ENCODE results near the gene IRF2BP2. TPM values are rescaled to one million over a fixed set of nuclear protein-coding genes. Genes with fewer than 3 reads are reported as not detected.

Gene IRF2BP2
- total RNA-seq, 1 donor, result 79.4 TPM

GRCh38 chr1:234619794-234620247 lies 9.8 kb upstream of the IRF2BP2 start:
- no peak overlapping the region for H3K4me3 ChIP-seq (ENCODE audit: low read depth, low read length)
- TF ChIP-seq CTCF (IDR thresholded peaks at IDR 0.05; ENCODE audit: insufficient read depth, low read length), result no peak
- DNase-seq (ENCODE audit: low read depth), result peak; percentile 40

GRCh38 chr1:234619071-234619480 lies 9.1 kb upstream of the IRF2BP2 start:
- TF ChIP-seq CTCF (IDR thresholded peaks at IDR 0.05; ENCODE audit: insufficient read depth, low read length), result no peak
- H3K4me3 ChIP-seq (ENCODE audit: low read depth, low read length), result no peak overlapping the region
- peak; percentile 71 for DNase-seq (ENCODE audit: low read depth)

DNA sequence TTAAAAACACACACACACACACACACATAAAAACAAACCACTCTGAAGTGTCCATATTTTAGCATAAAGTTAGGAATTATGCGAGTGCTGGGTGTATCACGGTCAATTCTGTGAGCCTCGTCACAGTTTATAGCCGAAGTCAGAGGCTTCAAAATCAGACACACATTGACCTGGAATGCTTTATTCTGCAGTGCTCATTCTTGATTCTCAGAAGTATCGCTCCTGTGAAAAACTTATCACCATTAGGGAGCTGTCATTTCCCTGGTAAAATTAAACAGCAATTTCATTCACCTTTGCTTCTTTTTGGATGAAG lies 8.7 kb upstream of the IRF2BP2 start:
- TF ChIP-seq CTCF (IDR thresholded peaks at IDR 0.05; ENCODE audit: insufficient read depth, low read length), result no peak
- H3K4me3 ChIP-seq (ENCODE audit: low read depth, low read length), result no peak overlapping the region
- DNase-seq (ENCODE audit: low read depth), result no peak

- TF ChIP-seq CTCF (IDR thresholded peaks at IDR 0.05; ENCODE audit: insufficient read depth, low read length), result no peak
- no peak overlapping the region for H3K4me3 ChIP-seq (ENCODE audit: low read depth, low read length)
- DNase-seq (ENCODE audit: low read depth), result peak; percentile 99
Measured at GRCh38 chr1:234617986-234618736, 8.2 kb upstream of the IRF2BP2 start.

DNA sequence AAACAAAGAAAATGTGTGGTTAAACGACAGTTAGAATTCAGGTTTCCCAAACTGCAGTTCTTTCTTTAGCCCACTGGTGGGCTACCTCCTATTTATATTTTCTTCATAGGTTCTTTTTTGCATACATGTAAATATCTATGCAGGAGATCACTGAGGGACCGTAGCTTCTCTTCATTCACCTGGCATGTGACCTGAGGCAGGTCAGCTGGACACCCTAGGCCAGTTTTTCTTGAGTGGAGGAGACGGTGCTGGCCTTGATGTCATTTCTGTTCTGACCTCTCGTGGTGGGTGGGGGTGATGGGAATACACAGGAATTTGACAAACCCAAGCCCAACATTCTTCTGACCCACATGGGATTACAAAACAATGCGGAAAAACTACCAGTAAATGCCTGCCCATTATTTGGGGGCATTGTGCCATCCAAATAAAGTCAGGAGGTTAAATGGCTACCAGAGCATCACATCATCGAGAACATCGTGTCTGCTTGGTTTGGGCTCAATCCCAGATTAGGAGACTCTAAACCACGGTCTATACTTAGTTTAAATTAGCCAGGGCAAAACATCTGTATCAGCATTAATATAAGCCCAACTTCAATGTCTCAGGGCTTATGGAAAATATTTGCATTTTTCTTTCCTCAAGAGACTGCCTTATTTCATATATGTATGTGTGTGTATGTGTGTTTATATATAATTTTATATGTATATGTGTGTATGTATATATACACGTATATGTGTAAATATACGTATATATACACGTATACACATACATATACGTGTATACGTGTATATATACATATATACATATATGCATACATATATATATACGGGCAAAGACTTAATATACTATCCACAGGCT lies 7.4 kb upstream of the IRF2BP2 start:
- peak; percentile 74 for DNase-seq (ENCODE audit: low read depth)
- TF ChIP-seq CTCF (IDR thresholded peaks at IDR 0.05; ENCODE audit: insufficient read depth, low read length), result peak; percentile 43
- H3K4me3 ChIP-seq (ENCODE audit: low read depth, low read length), result no peak overlapping the region

DNA sequence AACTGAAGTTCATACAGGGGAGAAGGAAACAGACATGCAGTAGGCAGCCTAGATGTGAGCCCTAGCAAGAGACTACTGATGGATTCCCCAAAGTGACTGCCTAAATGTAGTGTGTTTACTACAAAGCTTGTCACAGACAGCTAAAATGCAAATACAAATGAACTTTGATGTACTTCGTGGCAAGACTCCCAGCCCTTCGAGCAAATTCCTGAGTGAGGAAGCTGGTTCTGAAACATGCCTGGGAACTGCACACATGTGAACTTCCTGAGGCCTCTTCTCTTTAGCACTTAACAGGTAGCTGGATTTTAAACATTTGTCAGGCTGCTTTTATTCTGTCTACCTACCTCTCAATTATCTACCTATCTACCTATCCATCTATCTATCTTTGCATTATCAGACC lies 6.7 kb upstream of the IRF2BP2 start:
- no peak overlapping the region for H3K4me3 ChIP-seq (ENCODE audit: low read depth, low read length)
- no peak for TF ChIP-seq CTCF (IDR thresholded peaks at IDR 0.05; ENCODE audit: insufficient read depth, low read length)
- peak; percentile 57 for DNase-seq (ENCODE audit: low read depth)
